Testis (tissue), 3 donors: ENCODE results near the gene PTPRT. TPM values are rescaled to one million over a fixed set of nuclear protein-coding genes. Genes with fewer than 3 reads are reported as not detected.

Experiments used
- DNase-seq: peaks from one replicate; pipeline ENCODE4 v3.0.0-alpha.2; 2019
- H3K27ac ChIP-seq, 2 donors: fragments of 200-600 bp; sonication (generic); one replicate each; pipeline ENCODE4 v1.5.1; 2019
- H3K27me3 ChIP-seq: fragments of 200-600 bp; sonication (generic); one replicate; pipeline ENCODE4 v1.5.1; 2019
- H3K36me3 ChIP-seq: fragments of 200-600 bp; sonication (generic); one replicate; pipeline ENCODE4 v1.5.1; 2017; ENCODE audit warnings: low read depth; ENCODE audit errors: missing control alignments
- H3K4me1 ChIP-seq: fragments of 200-600 bp; sonication (generic); one replicate; pipeline ENCODE4 v1.5.1; 2019
- H3K4me3 ChIP-seq, 2 donors: fragments of 200-600 bp; sonication (generic); one replicate each; pipeline ENCODE4 v1.5.1; 2017 to 2019
- H3K9me3 ChIP-seq: fragments of 200-600 bp; sonication (generic); one replicate; pipeline ENCODE4 v1.5.1; 2017
- CTCF ChIP-seq, 3 experiments: fragments of 450-650 bp in 2 of 3; fragments of 200-600 bp in 1 of 3; sonication (generic) in 1 of 3; IDR thresholded peaks; one replicate each; pipeline ENCODE4 v1.5.1; 2016 to 2019; ENCODE audit warnings: antibody characterized with exemption in 3 of 3, mild to moderate bottlenecking in 2 of 3, moderate library complexity in 1 of 3
- POLR2A ChIP-seq: fragments of 450-650 bp; IDR thresholded peaks from one replicate; pipeline ENCODE4 v1.6.1; 2017; ENCODE audit warnings: antibody characterized with exemption, mild to moderate bottlenecking, moderate library complexity
- WGBS, 2 donors: methylation state at CpG; one replicate each; pipeline ENCODE4 v1.1.5; 2018; 5-methylcytosine and 5-hydroxymethylcytosine counted together
- intact Hi-C: fragments of 100-400 bp; cut with DNase I; formaldehyde crosslinking; loops from one replicate; pipeline ENCODE4 v1.15.1; 2023; ENCODE audit warnings: low total_unique reads
- polyA plus RNA-seq: library from polyadenylated mRNA; stranded (reverse); fragments of 350-450 nt; fragmentation: Illumina TruSeq; extraction: RNeasy Lipid Tissue Mini Kit (QIAGEN cat#74804); gene quantifications from one replicate; pipeline ENCODE4 v1.2.3, GENCODE V29; 2014; ENCODE audit warnings: low read depth, low replicate concordance; ENCODE audit not compliant: insufficient read depth
- total RNA-seq, 2 donors: library from RNA; depleted of rRNA; stranded (reverse); fragments of >200 nt; gene quantifications; one replicate each; pipeline ENCODE4 v1.2.3, GENCODE V29; 2016

The PTPRT gene
- total and polyA plus RNA-seq, 3 donors from 2014 or later: 2.3 to 2.5 (median 2.3) TPM

GRCh38 chr20:42836339-42836738 lies 353.4 kb downstream of the PTPRT start:
- H3K36me3 ChIP-seq: no peaks in the 10 kb centered on the region
- no peaks in the 10 kb centered on the region for H3K9me3 ChIP-seq
- WGBS, 2 donors: 68 to 74% methylated on average over 5 of the region's 5 CpGs
- H3K4me3 ChIP-seq: no peak overlapping the region
- H3K27me3 ChIP-seq: no peaks in the 10 kb centered on the region
- intact Hi-C loops: no loop called here
- TF ChIP-seq POLR2A (no peak), CTCF (IDR thresholded peaks at IDR 0.05) (no peak)
- DNase-seq: no peak
- H3K27ac ChIP-seq: no peak overlapping the region
- no peaks in the 10 kb centered on the region for H3K4me1 ChIP-seq

- H3K36me3 ChIP-seq: no peaks in the 10 kb centered on the region
- H3K27me3 ChIP-seq: no peaks in the 10 kb centered on the region
- no peak for TF ChIP-seq POLR2A
- TF ChIP-seq CTCF (IDR thresholded peaks at IDR 0.05): no peak
- no peak for DNase-seq
- intact Hi-C loops: no loop called here
- no peaks in the 10 kb centered on the region for H3K4me1 ChIP-seq
- WGBS, 2 donors: 89 to 91% methylated on average over 6 of the region's 6 CpGs
- H3K4me3 ChIP-seq: no peak overlapping the region
- H3K27ac ChIP-seq: no peak overlapping the region
- H3K9me3 ChIP-seq: no peaks in the 10 kb centered on the region
Measured at GRCh38 chr20:42807876-42808275, 381.8 kb downstream of the PTPRT start.

- no peaks in the 10 kb centered on the region for H3K27me3 ChIP-seq
- H3K4me1 ChIP-seq: no peaks in the 10 kb centered on the region
- no peaks in the 10 kb centered on the region for H3K36me3 ChIP-seq
- WGBS, 2 donors: 60 to 71% methylated on average over 11 of the region's 11 CpGs
- H3K9me3 ChIP-seq: no peaks in the 10 kb centered on the region
- no peak for DNase-seq
- TF ChIP-seq CTCF (IDR thresholded peaks at IDR 0.05) (no peak), POLR2A (no peak)
- no peak overlapping the region for H3K27ac ChIP-seq
- no peak overlapping the region for H3K4me3 ChIP-seq
- intact Hi-C loops: no loop called here
Measured at GRCh38 chr20:42795111-42795695, 394.5 kb downstream of the PTPRT start.

GRCh38 chr20:42792052-42792451 lies 397.7 kb downstream of the PTPRT start:
- Histone ChIP-seq H3K9me3 (no peaks in the 10 kb centered on the region), H3K4me1 (no peaks in the 10 kb centered on the region)
- 88 to 100% methylated on average over 1 of the region's 1 CpG for WGBS, 2 donors

More at GRCh38 chr20:42792052-42792451, 397.7 kb downstream of the PTPRT start:
- no peak for DNase-seq
- Histone ChIP-seq H3K4me3 (no peak overlapping the region), H3K27ac (no peak overlapping the region), H3K36me3 (no peaks in the 10 kb centered on the region), H3K27me3 (no peaks in the 10 kb centered on the region)
- TF ChIP-seq CTCF (IDR thresholded peaks at IDR 0.05) (no peak), POLR2A (no peak)
- intact Hi-C loops: no loop called here
